Caco-2 (cell line): ENCODE data around the gene PHIP. TPM values are rescaled to one million over a fixed set of nuclear protein-coding genes. Genes with fewer than 3 reads are reported as not detected.

Source experiments
- BruUV-seq: library from RNA; stranded (reverse); fragments of 400-500 nt; replicated peaks from 2 replicates; lab custom pipeline; 2021; lab: Mats Ljungman, UMichigan
- CTCF ChIA-PET: fragments of 300-600 bp; sonication (Branson Sonifier 250); formaldehyde crosslinking; loops from one replicate; lab custom pipeline; 2022; ENCODE audit warnings: antibody characterized with exemption; lab: Charles Lee
- POLR2A ChIA-PET: fragments of 300-600 bp; sonication (Branson Sonifier 250); formaldehyde crosslinking; loops from one replicate; lab custom pipeline; 2022; ENCODE audit warnings: antibody characterized with exemption; lab: Charles Lee
- DNase-seq, 2 experiments: peaks; one replicate each; pipeline versions ENCODE4 v3.0.0 to v3.0.0-alpha.2; 2020 to 2022
- H3K27me3 ChIP-seq: replicated peaks from 2 replicates; pipeline ENCODE4 v1.6.0; 2011; ENCODE audit warnings: low read length; ENCODE audit not compliant: control insufficient read depth, insufficient read depth
- H3K36me3 ChIP-seq: 2 replicates; pipeline ENCODE4 v1.5.1; 2011; ENCODE audit warnings: low read length; ENCODE audit not compliant: control insufficient read depth, insufficient read depth
- H3K4me1 ChIP-seq: fragments of 250-450 bp; sonication (Bioruptor Pico); 2 replicates; pipeline ENCODE4 v1.5.1; 2020; ENCODE audit warnings: mild to moderate bottlenecking
- H3K4me3 ChIP-seq: 2 replicates; pipeline ENCODE4 v1.5.1; 2011; ENCODE audit warnings: low read depth, mild to moderate bottlenecking, control low read depth, low read length
- H3K9me3 ChIP-seq: fragments of 250-450 bp; sonication (Bioruptor Pico); 2 replicates; pipeline ENCODE4 v1.5.1; 2020; ENCODE audit warnings: mild to moderate bottlenecking, moderate library complexity
- H3K27ac Mint-ChIP-seq: one replicate; pipeline ENCODE4 v1.8.0; 2022; ENCODE audit warnings: mixed read lengths; ENCODE audit not compliant: unreplicated experiment
- H3K27me3 Mint-ChIP-seq: one replicate; pipeline ENCODE4 v1.8.0; 2022; ENCODE audit warnings: mixed read lengths; ENCODE audit not compliant: insufficient read depth, unreplicated experiment
- H3K36me3 Mint-ChIP-seq: one replicate; pipeline ENCODE4 v1.8.0; 2022; ENCODE audit warnings: mild to moderate bottlenecking, mixed read lengths; ENCODE audit not compliant: insufficient read depth, unreplicated experiment
- H3K4me1 Mint-ChIP-seq: one replicate; pipeline ENCODE4 v1.8.0; 2022; ENCODE audit warnings: low read depth, mixed read lengths; ENCODE audit not compliant: unreplicated experiment
- H3K4me3 Mint-ChIP-seq: one replicate; pipeline ENCODE4 v1.8.0; 2022; ENCODE audit warnings: mild to moderate bottlenecking, moderate library complexity, mixed read lengths; ENCODE audit not compliant: unreplicated experiment
- H3K9me3 Mint-ChIP-seq: one replicate; pipeline ENCODE4 v1.8.0; 2022; ENCODE audit warnings: mixed read lengths; ENCODE audit not compliant: unreplicated experiment
- CTCF ChIP-seq, 2 experiments: fragments of 200-600 bp in 1 of 2; IDR thresholded peaks; 1 replicate in 1 of 2; 2 replicates in 1 of 2; pipeline versions ENCODE4 v1.5.1 to v1.8.0; 2011 to 2022; ENCODE audit warnings: antibody characterized with exemption in 1 of 2, control low read depth in 1 of 2, inconsistent platforms in 1 of 2, low read depth in 1 of 2, low read length in 1 of 2, mild to moderate bottlenecking in 1 of 2, moderate library complexity in 1 of 2; ENCODE audit not compliant: insufficient read depth in 1 of 2, severe bottlenecking in 1 of 2, unreplicated experiment in 1 of 2
- intact Hi-C: fragments of 100-400 bp; cut with micrococcal nuclease; formaldehyde crosslinking; loops from one replicate; pipeline ENCODE4 v1.10.0; 2022; ENCODE audit not compliant: unreplicated experiment
- total RNA-seq: library from RNA; stranded (reverse); gene quantifications from 2 replicates; pipeline ENCODE4 v1.2.3, GENCODE V29; 2022

PHIP gene
- total RNA-seq, 1 experiment from 2014 or later, result 31.2 TPM

- no TSS peak for BruUV-seq
- intact Hi-C loops, result no loop called here
- H3K4me1 Mint-ChIP-seq, result no peaks in the 10 kb centered on the region
- H3K4me3 ChIP-seq, result no peak overlapping the region
- no peaks in the 10 kb centered on the region; the same call in 1 of the 2 replicates for H3K36me3 ChIP-seq
- H3K27ac Mint-ChIP-seq, result no peak overlapping the region
- no peaks in the 10 kb centered on the region for H3K27me3 Mint-ChIP-seq
- H3K9me3 Mint-ChIP-seq, result no peaks in the 10 kb centered on the region
- CTCF ChIA-PET, result no interaction called here
- H3K9me3 ChIP-seq, result no peaks in the 10 kb centered on the region
- no peak overlapping the region for H3K4me3 Mint-ChIP-seq
- no peaks in the 10 kb centered on the region for H3K27me3 ChIP-seq
- H3K4me1 ChIP-seq, result no peaks in the 10 kb centered on the region
- POLR2A ChIA-PET, result no interaction called here
- DNase-seq, result no peak
- no peak for TF ChIP-seq CTCF (IDR thresholded peaks at IDR 0.05; ENCODE audit: insufficient read depth in 1 of 2, low read depth in 1 of 2, low read length in 1 of 2, severe bottlenecking in 1 of 2, unreplicated experiment in 1 of 2)
- H3K36me3 Mint-ChIP-seq, result peaks cover 75% of the 10 kb centered on the region
Observed at GRCh38 chr6:78984225-78984950, 93.7 kb downstream of the PHIP start.

GRCh38 chr6:78967191-78967590 is 110.9 kb downstream of the PHIP start:
- ChIA-PET CTCF (no interaction called here), POLR2A (no interaction called here)
- no peak for DNase-seq
- Histone ChIP-seq H3K4me3 (no peak overlapping the region), H3K9me3 (no peaks in the 10 kb centered on the region), H3K36me3 (no peaks in the 10 kb centered on the region; the same call in 1 of the 2 replicates), H3K4me1 (no peaks in the 10 kb centered on the region), H3K27me3 (no peaks in the 10 kb centered on the region)
- H3K36me3 Mint-ChIP-seq, result peaks cover 63% of the 10 kb centered on the region
- TF ChIP-seq CTCF (IDR thresholded peaks at IDR 0.05; ENCODE audit: insufficient read depth in 1 of 2, low read depth in 1 of 2, low read length in 1 of 2, severe bottlenecking in 1 of 2, unreplicated experiment in 1 of 2), result no peak
- H3K27ac Mint-ChIP-seq, result no peak overlapping the region
- no peak overlapping the region for H3K4me3 Mint-ChIP-seq
- intact Hi-C loops, result no loop called here
- BruUV-seq, result no TSS peak
- H3K27me3 Mint-ChIP-seq, result no peaks in the 10 kb centered on the region
- no peaks in the 10 kb centered on the region for H3K9me3 Mint-ChIP-seq
- H3K4me1 Mint-ChIP-seq, result no peaks in the 10 kb centered on the region

- BruUV-seq, result no TSS peak
- Mint-ChIP-seq H3K4me3 (no peak overlapping the region), H3K9me3 (no peaks in the 10 kb centered on the region), H3K4me1 (no peaks in the 10 kb centered on the region), H3K27me3 (no peaks in the 10 kb centered on the region), H3K27ac (no peak overlapping the region), H3K36me3 (peaks cover 64% of the 10 kb centered on the region)
- intact Hi-C loops, result no loop called here
- H3K9me3 ChIP-seq, result no peaks in the 10 kb centered on the region
- ChIA-PET CTCF (no interaction called here), POLR2A (no interaction called here)
- no peak overlapping the region for H3K4me3 ChIP-seq
- DNase-seq, result no peak
- no peaks in the 10 kb centered on the region for H3K4me1 ChIP-seq
- H3K27me3 ChIP-seq, result no peaks in the 10 kb centered on the region
- H3K36me3 ChIP-seq, result no peaks in the 10 kb centered on the region; the same call in 1 of the 2 replicates
- TF ChIP-seq CTCF (IDR thresholded peaks at IDR 0.05; ENCODE audit: insufficient read depth in 1 of 2, low read depth in 1 of 2, low read length in 1 of 2, severe bottlenecking in 1 of 2, unreplicated experiment in 1 of 2), result no peak
Observed at GRCh38 chr6:78966542-78966941, 111.5 kb downstream of the PHIP start.
